GM10248 (cell line): ENCODE data around the gene LDB2.

ENCODE experiments used
- CTCF ChIA-PET: fragments of 300-600 bp; sonication (Branson Sonifier 250); formaldehyde crosslinking; extraction: SDS; loops from one replicate; lab custom pipeline; 2021; ENCODE audit warnings: antibody characterized with exemption; lab: Yijun Ruan, JAX
- POLR2A ChIA-PET: fragments of 350-650 bp; sonication (Branson Sonifier 250); formaldehyde crosslinking; extraction: SDS; loops from one replicate; lab custom pipeline; 2020; ENCODE audit warnings: antibody characterized with exemption; lab: Yijun Ruan, JAX
- DNase-seq: peaks from one replicate; pipeline ENCODE4 v3.0.0; 2012; ENCODE audit errors: extremely low spot score
- TF ChIP-seq, protein P1 (sequence below): IDR thresholded peaks from 2 replicates; pipeline ENCODE4 v1.5.1; 2012; ENCODE audit warnings: mild to moderate bottlenecking, low read depth; ENCODE audit errors: extremely low read depth, missing control alignments, control extremely low read depth

LDB2 gene

DNA sequence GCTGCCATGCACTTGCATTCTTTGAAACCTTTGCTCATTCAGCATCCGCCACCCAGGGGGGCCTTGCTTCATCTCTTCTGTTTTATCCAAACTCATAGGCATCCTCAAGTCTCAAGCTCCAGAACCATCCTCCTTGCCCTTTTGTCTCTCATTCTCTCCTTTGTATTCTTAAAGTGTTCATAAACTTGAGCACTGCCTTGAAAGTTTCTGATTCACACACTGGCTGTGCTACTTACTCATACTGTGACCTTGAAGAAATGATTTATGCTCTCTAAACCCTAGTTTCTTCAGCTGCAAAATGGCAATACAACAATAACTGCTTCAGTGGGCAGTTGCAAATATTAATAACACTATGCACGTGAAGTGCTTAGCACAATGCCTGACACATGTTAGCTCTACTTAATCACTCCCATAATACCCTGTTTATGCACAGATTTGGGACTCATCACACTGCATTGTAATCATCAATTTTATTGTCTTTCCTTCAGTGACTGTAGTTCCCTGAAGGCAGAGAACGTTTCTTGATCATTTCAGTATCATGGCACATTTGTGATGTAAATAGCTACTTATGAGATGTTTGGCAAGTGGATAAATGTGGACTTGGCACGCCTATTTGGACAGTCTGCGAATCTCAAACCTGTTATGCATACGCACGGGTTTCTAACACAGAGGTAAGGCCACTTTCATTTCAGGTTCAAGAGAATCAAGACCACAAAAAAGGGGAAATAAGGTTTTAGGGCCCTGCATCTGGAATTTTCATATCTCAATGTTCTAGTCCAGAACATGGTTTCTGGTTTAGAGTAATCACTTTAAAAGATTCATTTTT is 291.0 kb downstream of the LDB2 start:
- POLR2A ChIA-PET: no interaction called here
- DNase-seq: no peak
- CTCF ChIA-PET: interaction anchor here (1.0 to 1.1 kb wide), 2 partner anchors 10 to 13 kb away, joined by 3 read pairs; no protein-coding TSS in a partner anchor
- TF ChIP-seq, protein P1, sequence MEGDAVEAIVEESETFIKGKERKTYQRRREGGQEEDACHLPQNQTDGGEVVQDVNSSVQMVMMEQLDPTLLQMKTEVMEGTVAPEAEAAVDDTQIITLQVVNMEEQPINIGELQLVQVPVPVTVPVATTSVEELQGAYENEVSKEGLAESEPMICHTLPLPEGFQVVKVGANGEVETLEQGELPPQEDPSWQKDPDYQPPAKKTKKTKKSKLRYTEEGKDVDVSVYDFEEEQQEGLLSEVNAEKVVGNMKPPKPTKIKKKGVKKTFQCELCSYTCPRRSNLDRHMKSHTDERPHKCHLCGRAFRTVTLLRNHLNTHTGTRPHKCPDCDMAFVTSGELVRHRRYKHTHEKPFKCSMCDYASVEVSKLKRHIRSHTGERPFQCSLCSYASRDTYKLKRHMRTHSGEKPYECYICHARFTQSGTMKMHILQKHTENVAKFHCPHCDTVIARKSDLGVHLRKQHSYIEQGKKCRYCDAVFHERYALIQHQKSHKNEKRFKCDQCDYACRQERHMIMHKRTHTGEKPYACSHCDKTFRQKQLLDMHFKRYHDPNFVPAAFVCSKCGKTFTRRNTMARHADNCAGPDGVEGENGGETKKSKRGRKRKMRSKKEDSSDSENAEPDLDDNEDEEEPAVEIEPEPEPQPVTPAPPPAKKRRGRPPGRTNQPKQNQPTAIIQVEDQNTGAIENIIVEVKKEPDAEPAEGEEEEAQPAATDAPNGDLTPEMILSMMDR: no peak

DNA sequence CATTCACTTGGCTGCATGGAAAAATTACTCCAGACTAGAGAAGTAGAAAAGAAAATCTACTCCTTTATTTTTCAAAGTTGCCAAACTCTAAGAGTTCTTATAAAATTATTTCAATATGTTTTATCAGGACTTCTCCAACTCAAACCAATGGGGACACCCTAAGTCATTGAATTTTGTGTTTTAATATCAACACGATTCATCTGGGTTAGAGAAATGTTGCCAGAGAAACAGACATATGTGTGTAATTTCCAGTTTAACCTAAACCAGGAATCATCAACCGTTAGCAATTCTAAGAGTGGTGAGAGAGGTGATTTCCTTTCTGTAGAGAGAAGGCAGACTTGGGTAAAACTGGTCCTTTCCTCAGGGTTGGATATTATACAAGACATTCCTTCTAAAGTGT is 291.8 kb downstream of the LDB2 start:
- ChIA-PET POLR2A (no interaction called here), CTCF (interaction anchor here (1.0 to 1.1 kb wide), 2 partner anchors 9 to 14 kb away, joined by 3 read pairs; no protein-coding TSS in a partner anchor)
- no peak for DNase-seq
- TF ChIP-seq, protein P1: no peak

DNA sequence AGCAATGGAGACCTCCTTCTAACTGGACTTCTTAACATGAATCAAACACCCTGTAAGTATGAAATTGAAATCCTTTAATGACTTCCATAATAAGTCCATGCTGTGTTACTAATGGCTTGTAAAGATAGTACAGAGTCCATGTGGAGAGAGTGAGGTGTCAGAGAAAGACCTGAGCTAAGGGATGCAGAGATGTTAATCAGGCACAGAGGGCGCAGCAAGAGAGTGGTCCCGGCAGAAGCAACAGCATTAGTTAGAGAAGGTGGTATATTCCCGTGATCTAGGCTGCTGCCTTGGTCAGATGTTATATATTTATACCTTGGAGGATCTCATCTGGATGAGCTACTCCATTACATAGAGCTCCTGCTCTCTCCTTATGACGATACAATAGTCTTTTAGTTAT is 295.3 kb downstream of the LDB2 start:
- POLR2A ChIA-PET: no interaction called here
- TF ChIP-seq, protein P1: no peak
- no peak for DNase-seq
- CTCF ChIA-PET: no interaction called here

DNA sequence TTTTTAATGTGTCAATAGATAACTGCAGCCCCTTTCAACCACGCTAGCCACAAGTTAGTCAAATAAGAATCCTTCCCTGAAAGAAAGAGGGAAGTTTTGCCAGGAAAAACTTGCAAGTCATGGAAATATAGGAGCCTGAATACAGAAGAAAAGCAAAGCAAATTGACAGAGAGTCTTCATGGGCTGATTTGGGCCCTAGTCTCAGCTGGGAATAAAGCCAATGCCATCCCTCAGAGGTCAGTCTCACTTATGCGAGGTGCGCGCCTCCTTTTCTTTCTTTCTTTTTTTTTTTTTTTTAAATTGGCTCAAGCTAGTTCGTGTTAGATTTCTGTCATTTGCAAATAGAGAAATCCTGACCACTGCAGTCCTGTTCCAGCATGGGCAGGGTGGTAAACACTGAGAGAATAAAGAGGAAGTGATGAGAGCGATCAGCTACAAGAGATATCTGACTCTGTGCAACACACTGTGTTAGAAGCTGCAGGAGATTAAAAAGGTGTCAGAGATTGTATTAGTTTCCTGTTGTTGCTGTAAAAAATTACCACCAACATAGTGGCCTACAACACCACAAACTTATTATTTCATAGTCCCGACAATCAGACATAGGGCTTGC is 299.7 kb downstream of the LDB2 start:
- CTCF ChIA-PET: no interaction called here
- POLR2A ChIA-PET: no interaction called here

DNA sequence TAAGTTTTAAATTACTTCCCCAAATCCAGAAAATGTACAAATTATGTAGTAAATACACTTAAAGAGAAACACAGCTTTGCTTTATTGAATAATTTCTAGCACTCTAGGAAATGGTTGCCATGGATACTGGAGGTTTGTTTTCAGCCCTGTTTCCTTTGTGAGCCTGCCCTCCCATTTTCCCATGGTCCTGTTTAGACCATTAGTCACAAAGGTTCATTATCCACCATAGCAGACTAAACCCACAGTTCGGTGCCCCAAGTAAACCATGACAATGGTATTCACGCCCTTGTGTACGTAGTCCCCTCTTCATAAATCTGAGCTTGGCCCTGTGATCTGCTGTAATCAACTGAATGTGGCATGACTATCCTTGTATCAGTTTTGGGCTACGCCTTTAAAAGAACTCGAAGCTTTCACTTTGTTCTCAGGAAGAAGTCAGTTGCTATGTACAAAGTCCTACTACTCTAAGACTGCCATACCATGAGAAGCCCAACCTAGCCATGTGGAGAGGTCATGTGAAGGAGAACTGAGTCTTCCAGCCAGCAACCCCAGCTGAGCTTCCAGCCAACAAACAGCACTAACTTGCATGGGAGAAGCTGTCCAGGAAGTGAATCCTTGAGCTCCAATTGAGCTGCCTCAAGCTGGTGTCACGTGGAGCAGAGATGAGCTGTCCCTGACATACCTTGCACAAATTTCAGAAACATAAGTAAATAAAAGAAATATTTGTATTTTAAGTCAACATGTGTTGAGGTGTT is 300.4 kb downstream of the LDB2 start:
- ChIA-PET POLR2A (no interaction called here), CTCF (interaction anchor here (1.2 to 1.4 kb wide), 2 partner anchors 9 to 13 kb away, joined by 3 read pairs; no protein-coding TSS in a partner anchor)
- DNase-seq: no peak
- TF ChIP-seq, protein P1: no peak

More for the DNA sequence above, 299.7 kb downstream of the LDB2 start:
- TF ChIP-seq, protein P1: no peak
- DNase-seq: no peak

DNA sequence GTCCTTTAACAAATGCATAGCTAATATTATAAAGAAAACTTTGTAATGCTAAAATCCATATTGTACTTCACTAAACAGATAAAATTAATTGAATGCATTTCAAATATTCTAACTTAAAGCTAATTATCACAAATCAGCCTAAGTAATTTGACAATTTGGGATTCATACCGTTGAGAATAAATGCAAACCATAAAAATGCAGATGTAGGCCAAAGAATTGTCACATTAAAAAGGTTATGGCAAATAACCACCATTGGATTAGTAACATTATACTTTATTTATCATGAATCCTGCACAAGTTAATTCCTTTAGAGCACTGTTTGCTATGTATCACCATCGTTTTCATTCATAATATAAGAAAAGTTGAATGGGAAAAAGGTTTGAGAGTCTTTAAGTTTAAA is 301.0 kb downstream of the LDB2 start:
- ChIA-PET CTCF (interaction anchor here (0.9 to 1.4 kb wide), 4 partner anchors 8 to 32 kb away, joined by 3 read pairs; no protein-coding TSS in a partner anchor), POLR2A (no interaction called here)
- TF ChIP-seq, protein P1: no peak
- DNase-seq: no peak
